GM20431 (cell line): ENCODE data around the gene PLCB1.
"Not testable (repeated sequence)": the region's sequence is repeated elsewhere in the genome, so short reads cannot be mapped to it uniquely, and the experiment has no call there.

Experiments used
- in situ Hi-C: fragments of 300-500 bp; cut with MseI, MboI; formaldehyde crosslinking; loops from one replicate; pipeline ENCODE4 v1.15.0; 2020; ENCODE audit warnings: low sequenced_read_pairs; ENCODE audit not compliant: unreplicated experiment

PLCB1 gene

GRCh38 chr20:8153281-8153908 lies 21.3 kb downstream of the PLCB1 start:
- in situ Hi-C loops: no loop called here

DNA sequence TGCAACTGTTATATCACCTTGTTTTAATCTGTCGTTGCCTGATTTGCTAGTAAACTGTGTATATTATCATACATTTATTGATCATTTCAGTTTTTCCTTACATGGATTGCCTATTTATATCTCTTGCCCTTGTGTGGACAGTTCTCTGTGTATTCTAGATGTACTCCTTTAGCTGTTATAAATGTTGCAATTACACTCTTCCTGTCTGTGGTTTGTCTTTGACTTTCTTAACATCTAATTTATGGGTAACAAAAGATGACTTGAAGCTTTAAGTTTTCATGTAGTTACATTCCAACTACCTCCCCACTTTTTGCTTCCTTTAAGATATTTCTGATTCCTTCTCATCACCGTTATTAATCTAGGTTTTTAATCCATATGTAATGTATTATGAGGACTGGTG lies 22.6 kb downstream of the PLCB1 start:
- in situ Hi-C loops: no loop called here

GRCh38 chr20:8155229-8155628 lies 23.2 kb downstream of the PLCB1 start:
- in situ Hi-C loops: no loop called here

DNA sequence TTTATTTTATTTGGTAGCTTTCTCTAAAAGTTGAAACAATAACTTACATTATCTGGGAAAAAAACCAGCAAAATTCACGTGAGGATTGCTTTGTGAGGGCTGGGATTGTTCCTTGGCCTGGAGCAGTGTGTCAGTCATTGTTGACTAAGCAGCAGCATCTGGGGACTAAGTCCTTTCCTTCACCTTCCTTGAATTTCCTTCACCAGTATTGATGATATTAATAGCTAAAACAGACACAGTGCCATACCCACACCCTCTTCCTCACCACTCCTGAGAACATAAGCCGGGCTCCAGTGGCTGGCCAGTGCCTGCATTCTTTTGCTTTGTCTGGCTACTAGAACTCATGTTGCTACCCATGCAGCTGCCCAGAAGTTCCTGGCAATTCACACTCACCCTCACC lies 23.7 kb downstream of the PLCB1 start:
- in situ Hi-C loops: no loop called here

GRCh38 chr20:8156235-8157079 lies 24.4 kb downstream of the PLCB1 start:
- in situ Hi-C loops: no loop called here

DNA sequence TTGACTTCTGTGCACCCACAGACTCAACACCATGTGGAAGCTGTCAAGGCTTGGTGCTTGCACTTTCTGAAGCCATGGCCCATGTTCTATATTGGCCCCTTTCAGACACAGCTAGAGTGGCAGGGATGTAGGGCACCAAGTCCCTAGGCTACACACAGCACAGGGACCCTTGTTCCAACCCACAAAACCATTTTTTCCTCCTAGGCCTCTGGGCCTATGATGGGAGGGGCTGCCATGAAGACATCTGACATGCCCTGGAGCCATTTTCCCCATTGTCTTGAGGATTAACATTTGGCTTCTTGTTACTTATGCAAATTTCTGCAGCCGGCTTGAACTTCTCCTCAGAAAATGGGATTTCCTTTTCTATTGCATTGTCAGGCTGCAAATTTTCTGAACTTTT lies 27.2 kb downstream of the PLCB1 start:
- in situ Hi-C loops: not testable (repeated sequence)

- in situ Hi-C loops: no loop called here
Measured at GRCh38 chr20:8161264-8162071, 29.4 kb downstream of the PLCB1 start.

DNA sequence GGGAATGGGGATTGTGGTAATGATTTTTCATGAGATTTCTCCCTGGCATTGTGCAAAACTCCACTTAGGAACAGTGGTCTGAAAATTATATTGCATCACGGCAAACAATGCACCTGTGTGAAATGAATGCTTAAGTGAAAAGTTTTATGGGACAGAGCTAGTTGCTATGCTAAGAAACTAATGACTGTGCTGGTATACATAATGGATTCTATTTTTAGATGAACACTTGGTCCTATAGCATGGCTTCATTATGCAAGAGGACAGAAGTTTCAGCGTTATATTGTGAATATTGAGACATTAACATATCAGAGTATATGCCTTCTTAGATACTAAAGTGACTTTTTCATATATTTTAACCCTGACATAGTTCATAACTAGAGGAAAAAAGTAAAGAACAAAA lies 30.5 kb downstream of the PLCB1 start:
- in situ Hi-C loops: no loop called here

GRCh38 chr20:8163543-8163942 lies 31.5 kb downstream of the PLCB1 start:
- in situ Hi-C loops: no loop called here

GRCh38 chr20:8166730-8167129 lies 34.7 kb downstream of the PLCB1 start:
- in situ Hi-C loops: no loop called here

DNA sequence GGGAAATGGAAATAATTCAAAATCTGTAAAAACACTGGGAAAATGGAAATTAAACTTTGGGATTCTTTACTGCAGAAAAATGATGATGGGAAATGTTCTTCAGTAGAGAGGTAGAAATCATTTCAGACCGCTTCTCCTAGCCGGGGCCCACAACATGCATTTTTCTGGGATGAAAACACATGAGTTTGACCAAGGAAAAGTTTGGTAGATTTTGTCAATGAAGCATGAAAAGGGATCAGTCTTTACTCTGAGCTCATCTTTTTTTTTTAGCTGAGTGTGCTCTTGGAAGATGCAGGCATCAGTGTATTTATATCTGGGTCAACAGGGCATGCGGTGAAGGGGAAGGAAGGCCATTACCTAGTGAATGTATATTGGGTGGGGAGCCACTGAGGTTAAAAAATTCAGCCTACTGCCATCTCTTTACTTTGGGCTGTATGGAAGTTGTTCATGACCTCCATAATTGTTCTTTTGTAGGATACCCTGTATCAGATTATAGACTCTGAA lies 36.8 kb downstream of the PLCB1 start:
- in situ Hi-C loops: no loop called here

- in situ Hi-C loops: no loop called here
Measured at GRCh38 chr20:8170921-8171320, 38.9 kb downstream of the PLCB1 start.

GRCh38 chr20:8172191-8172590 lies 40.1 kb downstream of the PLCB1 start:
- in situ Hi-C loops: no loop called here

DNA sequence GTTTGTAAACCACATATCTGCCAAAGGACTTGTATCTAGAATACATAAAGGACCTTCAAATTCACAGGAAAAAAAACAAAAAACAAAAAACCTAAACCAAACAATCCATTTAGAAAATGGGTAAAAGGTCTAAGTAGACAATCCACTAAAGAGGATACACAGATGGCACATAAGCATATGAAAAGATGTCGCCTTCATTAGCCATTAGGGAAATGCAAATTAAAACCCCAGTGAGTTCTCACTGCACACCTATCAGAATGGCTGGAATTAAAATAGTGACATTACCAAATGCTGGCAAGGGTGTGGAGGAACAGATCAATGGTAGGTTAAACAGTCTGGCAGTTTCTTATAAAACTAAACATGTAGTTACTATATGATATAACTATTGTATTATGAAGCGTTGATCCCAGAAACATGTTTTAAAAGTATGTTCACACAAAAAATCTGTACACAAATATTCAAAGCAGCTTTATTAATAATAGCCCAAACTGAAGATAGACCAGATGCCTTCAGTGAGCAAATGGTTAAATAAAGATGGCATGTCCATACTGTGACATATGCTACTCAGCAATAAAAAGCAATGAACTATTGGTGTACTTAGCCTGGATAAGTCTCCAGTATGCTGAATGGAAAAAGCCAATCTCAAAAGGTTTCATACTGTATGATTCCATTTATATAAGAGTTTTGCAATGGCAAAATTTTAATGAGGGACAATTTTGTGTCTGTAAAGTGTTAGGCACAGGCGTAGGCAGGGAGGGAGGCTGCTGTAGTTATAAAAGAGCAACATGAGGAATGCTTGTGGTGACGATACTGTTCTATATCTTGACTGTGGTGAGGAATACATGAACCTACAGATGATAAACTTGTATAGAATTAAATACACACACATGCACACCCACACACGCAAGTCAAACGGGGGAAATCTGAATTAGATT lies 43.9 kb downstream of the PLCB1 start:
- in situ Hi-C loops: no loop called here

GRCh38 chr20:8183526-8183925 lies 51.5 kb downstream of the PLCB1 start:
- in situ Hi-C loops: no loop called here

DNA sequence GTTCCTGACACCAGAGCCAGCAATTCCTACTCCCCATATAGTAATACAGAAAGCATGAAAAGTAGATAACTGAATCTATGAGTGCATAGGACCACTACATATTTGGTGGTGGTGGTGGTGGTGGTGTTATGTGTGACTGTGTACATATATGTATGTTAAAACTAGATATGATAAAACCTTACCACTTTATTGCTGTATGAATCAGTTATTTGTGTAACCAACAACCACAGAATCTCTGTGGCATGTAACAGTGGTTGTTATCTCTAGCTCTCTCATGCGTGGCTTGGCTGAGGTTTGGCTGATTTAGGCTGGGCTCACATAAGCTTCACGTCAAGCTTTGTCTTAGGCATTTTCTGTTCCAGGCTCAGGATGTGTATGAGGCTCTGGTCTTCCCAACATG lies 55.7 kb downstream of the PLCB1 start:
- in situ Hi-C loops: no loop called here

DNA sequence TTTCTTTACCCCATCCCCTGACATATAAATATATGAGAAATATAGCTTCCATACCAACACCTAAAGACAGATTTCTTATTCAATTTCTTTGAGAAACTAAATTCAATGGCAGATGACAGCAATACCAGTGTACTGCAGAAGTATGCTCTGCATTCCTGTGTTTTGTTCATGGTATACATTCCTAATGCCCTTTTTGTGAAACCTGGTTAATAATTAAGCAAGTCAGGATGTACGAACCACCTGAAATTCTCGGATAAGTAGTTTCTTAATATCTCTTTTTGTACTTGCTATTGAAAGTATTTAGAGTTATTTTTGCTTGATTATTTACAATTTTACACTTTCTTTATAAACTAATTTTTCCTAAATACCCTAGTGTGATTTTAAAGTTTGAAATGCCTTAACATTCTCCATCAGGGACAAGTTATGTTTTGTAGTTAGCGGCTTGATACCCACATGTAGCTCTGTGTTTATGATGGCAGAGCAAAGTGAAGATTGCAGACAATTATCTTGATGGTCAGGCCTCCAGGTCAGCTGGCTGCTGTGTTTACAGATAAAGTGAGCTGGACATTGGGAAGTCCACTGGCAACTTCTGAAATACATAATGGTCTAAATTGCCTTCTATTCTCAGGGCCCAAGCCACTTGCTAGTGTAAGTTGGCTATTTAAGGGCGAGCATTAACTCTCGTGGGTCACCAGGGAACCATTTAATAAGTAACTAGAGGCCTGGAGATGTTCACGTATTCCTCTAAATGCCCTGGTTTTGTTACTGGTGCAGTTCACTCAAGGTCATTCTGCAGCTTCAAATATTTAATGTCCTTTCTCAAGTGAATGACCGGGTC lies 58.2 kb downstream of the PLCB1 start:
- in situ Hi-C loops: no loop called here

DNA sequence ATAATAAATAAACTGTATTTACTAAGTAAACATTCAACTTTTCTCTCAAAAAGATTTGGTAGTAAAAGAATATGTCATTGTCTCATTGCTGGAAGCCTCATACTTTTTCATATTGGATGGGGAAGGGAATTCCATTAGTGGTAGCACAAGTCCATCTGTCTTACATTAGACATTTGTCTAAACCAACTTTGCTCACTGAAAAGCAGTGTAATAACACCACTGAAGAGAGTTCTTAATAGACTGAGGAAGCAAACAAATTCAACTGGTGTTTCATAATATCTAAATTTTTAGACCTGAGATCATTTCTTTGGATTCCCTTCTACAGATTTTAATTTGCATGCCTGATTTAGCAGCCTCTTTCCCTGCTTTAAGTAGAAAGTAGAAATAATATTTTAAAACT lies 62.7 kb downstream of the PLCB1 start:
- in situ Hi-C loops: no loop called here

- in situ Hi-C loops: no loop called here
Measured at GRCh38 chr20:8196096-8196495, 64.0 kb downstream of the PLCB1 start.
